IMR-90 (cell line): ENCODE data around the gene PITPNB. TPM values are rescaled to one million over a fixed set of nuclear protein-coding genes. Genes with fewer than 3 reads are reported as not detected.
A peak's percentile ranks its signal among the peaks of the same experiment; 100 is the strongest.

Experiments used
- ATAC-seq: fragments of 200-7000 bp; cut with Tn5 transposase; 2 replicates; pipeline ENCODE4 v1.9.1; 2020; ENCODE audit warnings: low read depth, mild to moderate bottlenecking, moderate library complexity
- BruUV-seq: library from RNA; stranded (reverse); fragments of 400-500 nt; replicated peaks from 2 replicates; lab custom pipeline; 2021; lab: Mats Ljungman, UMichigan
- CTCF ChIA-PET: fragments of 300-600 bp; formaldehyde crosslinking; extraction: SDS; loops from one replicate; lab custom pipeline; 2021; ENCODE audit warnings: antibody characterized with exemption; lab: Yijun Ruan, JAX
- POLR2A ChIA-PET: fragments of 300-600 bp; sonication (Branson Sonifier 250); formaldehyde crosslinking; loops from one replicate; lab custom pipeline; 2022; ENCODE audit warnings: antibody characterized with exemption; ENCODE audit not compliant: unreplicated experiment; lab: Charles Lee
- DNase-seq: peaks from one replicate; pipeline ENCODE4 v3.0.0; 2013
- H2AFZ ChIP-seq: replicated peaks from 2 replicates; pipeline ENCODE3; 2013; ENCODE audit warnings: low read length, mild to moderate bottlenecking; ENCODE audit not compliant: poor library complexity
- H2AK5ac ChIP-seq: 2 replicates; pipeline ENCODE4 v1.6.1; 2013; ENCODE audit warnings: low read depth, low read length, inconsistent platforms
- H2AK9ac ChIP-seq: replicated peaks from 2 replicates; pipeline ENCODE3; 2013; ENCODE audit warnings: mild to moderate bottlenecking, low read depth, low read length, moderate library complexity; ENCODE audit not compliant: poor library complexity
- H2BK120ac ChIP-seq: 2 replicates; pipeline ENCODE4 v1.6.1; 2013; ENCODE audit warnings: low read depth, low read length, inconsistent platforms
- H2BK15ac ChIP-seq: 3 replicates; pipeline ENCODE4 v1.6.1; 2013; ENCODE audit warnings: low read depth, low read length, inconsistent platforms
- H2BK20ac ChIP-seq: 2 replicates; pipeline ENCODE4 v1.6.1; 2013; ENCODE audit warnings: low read depth, mild to moderate bottlenecking, inconsistent platforms, low read length, moderate library complexity
- H2BK5ac ChIP-seq: 2 replicates; pipeline ENCODE4 v1.6.1; 2013; ENCODE audit warnings: mild to moderate bottlenecking, low read depth, low read length, inconsistent platforms; ENCODE audit not compliant: poor library complexity, severe bottlenecking
- H3K14ac ChIP-seq: replicated peaks from 2 replicates; pipeline ENCODE4 v1.6.1; 2013; ENCODE audit warnings: low read depth, low read length, inconsistent platforms
- H3K18ac ChIP-seq: 2 replicates; pipeline ENCODE4 v1.6.1; 2013; ENCODE audit warnings: low read depth, low read length, control low read depth
- H3K23ac ChIP-seq: 2 replicates; pipeline ENCODE4 v1.6.1; 2013; ENCODE audit warnings: low read depth, low read length, inconsistent platforms
- H3K27ac ChIP-seq: 2 replicates; pipeline ENCODE4 v1.5.1; 2013; ENCODE audit warnings: mild to moderate bottlenecking, control low read depth, low read length; ENCODE audit not compliant: insufficient read depth
- H3K27me3 ChIP-seq: 2 replicates; pipeline ENCODE4 v1.6.1; 2013; ENCODE audit warnings: low read length; ENCODE audit not compliant: control insufficient read depth, insufficient read depth
- H3K36me3 ChIP-seq: 2 replicates; pipeline ENCODE4 v1.6.1; 2013; ENCODE audit warnings: low read length, mixed read lengths; ENCODE audit not compliant: control insufficient read depth, insufficient read depth
- H3K4ac ChIP-seq: 2 replicates; pipeline ENCODE4 v1.6.1; 2013; ENCODE audit warnings: low read depth, low read length, inconsistent platforms
- H3K4me1 ChIP-seq: 2 replicates; pipeline ENCODE4 v1.6.1; 2013; ENCODE audit warnings: low read length, mixed read lengths; ENCODE audit not compliant: control insufficient read depth, insufficient read depth
- H3K4me2 ChIP-seq: 2 replicates; pipeline ENCODE4 v1.6.1; 2013; ENCODE audit warnings: low read depth, mild to moderate bottlenecking, control low read depth, low read length, moderate library complexity
- H3K4me3 ChIP-seq: 2 replicates; pipeline ENCODE4 v1.5.1; 2013; ENCODE audit warnings: low read depth, mild to moderate bottlenecking, control low read depth, low read length, moderate library complexity; ENCODE audit not compliant: insufficient read depth
- H3K56ac ChIP-seq: 2 replicates; pipeline ENCODE4 v1.6.1; 2013; ENCODE audit warnings: low read length, inconsistent platforms; ENCODE audit not compliant: insufficient read depth; ENCODE audit errors: extremely low read depth
- H3K79me1 ChIP-seq, 2 experiments: 2 replicates each; pipeline ENCODE4 v1.6.1; 2013; ENCODE audit warnings: low read length in 2 of 2, inconsistent platforms in 1 of 2, low read depth in 1 of 2
- H3K9ac ChIP-seq: 2 replicates; pipeline ENCODE4 v1.6.1; 2013; ENCODE audit warnings: low read depth, low read length, control low read depth
- H3K9me1 ChIP-seq: 2 replicates; pipeline ENCODE4 v1.6.1; 2013; ENCODE audit warnings: low read length, inconsistent platforms; ENCODE audit not compliant: insufficient read depth
- H3K9me3 ChIP-seq: 2 replicates; pipeline ENCODE4 v1.6.1; 2013; ENCODE audit warnings: low read length; ENCODE audit not compliant: control insufficient read depth, insufficient read depth
- H4K20me1 ChIP-seq: 2 replicates; pipeline ENCODE4 v1.6.1; 2013; ENCODE audit warnings: low read length, inconsistent platforms; ENCODE audit not compliant: insufficient read depth
- H4K5ac ChIP-seq: 2 replicates; pipeline ENCODE4 v1.6.1; 2013; ENCODE audit warnings: mild to moderate bottlenecking, low read depth, low read length, control low read depth
- H4K8ac ChIP-seq, 2 experiments: 2 replicates each; pipeline ENCODE4 v1.6.1; 2013; ENCODE audit warnings: low read depth in 2 of 2, low read length in 2 of 2, control low read depth in 1 of 2, inconsistent platforms in 1 of 2
- H4K91ac ChIP-seq: 2 replicates; pipeline ENCODE4 v1.6.1; 2013; ENCODE audit warnings: low read depth, low read length, inconsistent platforms; ENCODE audit not compliant: insufficient read depth
- BHLHE40 ChIP-seq: fragments of 150-350 bp; IDR thresholded peaks from 2 replicates; pipeline ENCODE4 v1.6.1; 2016; ENCODE audit warnings: mild to moderate bottlenecking, low read depth, low read length
- CEBPB ChIP-seq: IDR thresholded peaks from 2 replicates; pipeline ENCODE4 v1.6.1; 2012; ENCODE audit warnings: low read depth, low read length, improper control_type of control experiment
- CHD1 ChIP-seq: IDR thresholded peaks from 2 replicates; pipeline ENCODE4 v1.6.1; 2012; ENCODE audit warnings: low read depth, low read length, improper control_type of control experiment
- FOS ChIP-seq: fragments of 150-350 bp; IDR thresholded peaks from 2 replicates; pipeline ENCODE4 v1.6.1; 2016; ENCODE audit warnings: low read depth, low read length
- MAFK ChIP-seq: IDR thresholded peaks from 2 replicates; pipeline ENCODE4 v1.6.1; 2012; ENCODE audit warnings: low read depth, low read length, improper control_type of control experiment
- MAZ ChIP-seq: IDR thresholded peaks from 2 replicates; pipeline ENCODE4 v1.6.1; 2012; ENCODE audit warnings: low read depth, mild to moderate bottlenecking, low read length, improper control_type of control experiment, moderate library complexity, borderline replicate concordance
- MXI1 ChIP-seq: IDR thresholded peaks from 2 replicates; pipeline ENCODE4 v1.6.1; 2012; ENCODE audit warnings: low read depth, mild to moderate bottlenecking, low read length, moderate library complexity, borderline replicate concordance
- NFE2L2 ChIP-seq: fragments of 150-350 bp; IDR thresholded peaks from 2 replicates; pipeline ENCODE4 v1.6.1; 2016; ENCODE audit warnings: low read depth, mild to moderate bottlenecking, low read length
- POLR2A ChIP-seq: IDR thresholded peaks from 2 replicates; pipeline ENCODE4 v1.6.1; 2012; ENCODE audit warnings: mild to moderate bottlenecking, low read depth, low read length
- RAD21 ChIP-seq: IDR thresholded peaks from 2 replicates; pipeline ENCODE4 v1.6.1; 2012; ENCODE audit warnings: low read length, improper control_type of control experiment
- RCOR1 ChIP-seq: IDR thresholded peaks from 2 replicates; pipeline ENCODE4 v1.6.1; 2012; ENCODE audit warnings: mild to moderate bottlenecking, low read length, improper control_type of control experiment; ENCODE audit not compliant: insufficient replicate concordance
- RFX5 ChIP-seq: IDR thresholded peaks from 2 replicates; pipeline ENCODE4 v1.8.0; 2012; ENCODE audit warnings: low read depth, mild to moderate bottlenecking, low read length, moderate library complexity
- SMC3 ChIP-seq: fragments of 150-350 bp; IDR thresholded peaks from 2 replicates; pipeline ENCODE4 v1.6.1; 2016; ENCODE audit warnings: low read depth, mild to moderate bottlenecking, antibody characterized with exemption, low read length, moderate library complexity
- WGBS, 2 experiments: methylation state at CpG; one replicate each; pipeline versions ENCODE4 v1.1.5 to v1.1.7; 2013; ENCODE audit warnings: missing lambda C conversion rate in 2 of 2; ENCODE audit not compliant: insufficient read length in 1 of 2; ENCODE audit errors: extremely low coverage in 2 of 2; 5-methylcytosine and 5-hydroxymethylcytosine counted together
- dilution Hi-C: fragments of 300-500 bp; cut with HindIII; formaldehyde crosslinking; loops from one replicate; pipeline ENCODE4 v1.14.3; 2018; ENCODE audit warnings: low sequenced_read_pairs; ENCODE audit not compliant: unreplicated experiment
- in situ Hi-C: fragments of 300-500 bp; cut with MboI; formaldehyde crosslinking; loops from 3 replicates; pipeline ENCODE4 v1.14.3; 2019; ENCODE audit warnings: low sequenced_read_pairs, inconsistent platforms, mixed read lengths
- intact Hi-C: fragments of 100-400 bp; cut with micrococcal nuclease; formaldehyde crosslinking; loops from 2 replicates; pipeline ENCODE4 v1.10.0; 2022
- polyA plus RNA-seq, 3 experiments: library from polyadenylated mRNA; depleted of rRNA; stranded (reverse); fragments of >200 nt; gene quantifications; 2 replicates each; pipeline ENCODE4 v1.2.3, GENCODE V29; 2012; ENCODE audit warnings: low replicate concordance in 1 of 3
- total RNA-seq: library from RNA; depleted of rRNA; stranded (reverse); fragments of >200 nt; gene quantifications from 2 replicates; pipeline ENCODE4 v1.2.3, GENCODE V29; 2012
- TF ChIP-seq, protein P1 (sequence below): fragments of 150-350 bp; IDR thresholded peaks from 2 replicates; pipeline ENCODE4 v1.6.1; 2016; ENCODE audit warnings: low read depth, mild to moderate bottlenecking, low read length, moderate library complexity, borderline replicate concordance
- TF ChIP-seq, protein P2 (sequence below): conservative IDR thresholded peaks from 2 replicates; pipeline ENCODE4 v1.5.1; 2012; ENCODE audit warnings: mild to moderate bottlenecking, low read depth, low read length, improper control_type of control experiment
- TF ChIP-seq, protein P3 (sequence below): fragments of 150-350 bp; IDR thresholded peaks from 2 replicates; pipeline ENCODE4 v1.6.1; 2017; ENCODE audit warnings: mild to moderate bottlenecking, antibody characterized with exemption, low read length, low read depth

Gene PITPNB
- total and polyA plus RNA-seq, 2 of the 4 experiments (the other 2 are of a cell fraction), result 19.7 to 54.5 TPM

DNA sequence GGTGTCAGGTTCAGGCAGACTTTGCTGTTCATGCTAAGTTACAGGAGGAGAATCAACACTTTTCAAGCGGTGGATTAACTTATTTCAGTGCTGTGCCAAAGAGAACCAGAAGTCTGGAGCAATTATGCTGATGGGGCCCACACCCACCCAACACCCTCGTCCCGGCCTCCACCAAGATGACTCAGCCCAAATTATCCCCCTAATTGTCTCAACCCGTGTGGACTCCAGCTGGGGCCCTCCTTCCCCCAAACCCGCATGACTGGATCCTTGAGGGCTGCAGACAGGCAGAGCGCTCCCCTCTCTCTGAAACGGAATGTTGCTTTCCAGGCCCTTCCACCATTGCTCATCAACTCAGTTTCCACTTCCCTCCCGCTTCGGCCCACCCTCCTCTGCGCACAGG, 82.9 kb downstream of the PITPNB start:
- TF ChIP-seq, protein P1, sequence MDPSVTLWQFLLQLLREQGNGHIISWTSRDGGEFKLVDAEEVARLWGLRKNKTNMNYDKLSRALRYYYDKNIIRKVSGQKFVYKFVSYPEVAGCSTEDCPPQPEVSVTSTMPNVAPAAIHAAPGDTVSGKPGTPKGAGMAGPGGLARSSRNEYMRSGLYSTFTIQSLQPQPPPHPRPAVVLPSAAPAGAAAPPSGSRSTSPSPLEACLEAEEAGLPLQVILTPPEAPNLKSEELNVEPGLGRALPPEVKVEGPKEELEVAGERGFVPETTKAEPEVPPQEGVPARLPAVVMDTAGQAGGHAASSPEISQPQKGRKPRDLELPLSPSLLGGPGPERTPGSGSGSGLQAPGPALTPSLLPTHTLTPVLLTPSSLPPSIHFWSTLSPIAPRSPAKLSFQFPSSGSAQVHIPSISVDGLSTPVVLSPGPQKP, result no peak
- no peak for TF ChIP-seq POLR2A
- TF ChIP-seq, protein P2, sequence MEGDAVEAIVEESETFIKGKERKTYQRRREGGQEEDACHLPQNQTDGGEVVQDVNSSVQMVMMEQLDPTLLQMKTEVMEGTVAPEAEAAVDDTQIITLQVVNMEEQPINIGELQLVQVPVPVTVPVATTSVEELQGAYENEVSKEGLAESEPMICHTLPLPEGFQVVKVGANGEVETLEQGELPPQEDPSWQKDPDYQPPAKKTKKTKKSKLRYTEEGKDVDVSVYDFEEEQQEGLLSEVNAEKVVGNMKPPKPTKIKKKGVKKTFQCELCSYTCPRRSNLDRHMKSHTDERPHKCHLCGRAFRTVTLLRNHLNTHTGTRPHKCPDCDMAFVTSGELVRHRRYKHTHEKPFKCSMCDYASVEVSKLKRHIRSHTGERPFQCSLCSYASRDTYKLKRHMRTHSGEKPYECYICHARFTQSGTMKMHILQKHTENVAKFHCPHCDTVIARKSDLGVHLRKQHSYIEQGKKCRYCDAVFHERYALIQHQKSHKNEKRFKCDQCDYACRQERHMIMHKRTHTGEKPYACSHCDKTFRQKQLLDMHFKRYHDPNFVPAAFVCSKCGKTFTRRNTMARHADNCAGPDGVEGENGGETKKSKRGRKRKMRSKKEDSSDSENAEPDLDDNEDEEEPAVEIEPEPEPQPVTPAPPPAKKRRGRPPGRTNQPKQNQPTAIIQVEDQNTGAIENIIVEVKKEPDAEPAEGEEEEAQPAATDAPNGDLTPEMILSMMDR, result no peak
- TF ChIP-seq MXI1, result no peak
- no peak for TF ChIP-seq NFE2L2
- TF ChIP-seq RAD21, result no peak
- TF ChIP-seq, protein P3, sequence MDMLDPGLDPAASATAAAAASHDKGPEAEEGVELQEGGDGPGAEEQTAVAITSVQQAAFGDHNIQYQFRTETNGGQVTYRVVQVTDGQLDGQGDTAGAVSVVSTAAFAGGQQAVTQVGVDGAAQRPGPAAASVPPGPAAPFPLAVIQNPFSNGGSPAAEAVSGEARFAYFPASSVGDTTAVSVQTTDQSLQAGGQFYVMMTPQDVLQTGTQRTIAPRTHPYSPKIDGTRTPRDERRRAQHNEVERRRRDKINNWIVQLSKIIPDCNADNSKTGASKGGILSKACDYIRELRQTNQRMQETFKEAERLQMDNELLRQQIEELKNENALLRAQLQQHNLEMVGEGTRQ, result no peak
- no peak for TF ChIP-seq CEBPB
- TF ChIP-seq MAZ, result no peak
- TF ChIP-seq SMC3, result no peak
- no peak for TF ChIP-seq FOS
- no peak for TF ChIP-seq CHD1
- TF ChIP-seq RFX5, result no peak
- TF ChIP-seq MAFK, result no peak
- no peak for TF ChIP-seq RCOR1
- no peak for TF ChIP-seq BHLHE40
- Histone ChIP-seq H3K4ac (peak overlapping the region; percentile 45; the same call in 1 of the 2 replicates), H3K9ac (no peak overlapping the region), H3K4me2 (no peak overlapping the region), H2AK9ac (peak overlapping the region; percentile 76), H3K4me3 (no peak overlapping the region), H3K9me1 (peaks cover 7% of the 10 kb centered on the region), H4K20me1 (no peaks in the 10 kb centered on the region), H3K27ac (no peak overlapping the region), H2BK120ac (peak overlapping the region; percentile 79), H3K18ac (no peak overlapping the region), H3K9me3 (peaks cover 3% of the 10 kb centered on the region; the same call in 1 of the 2 replicates), H3K14ac (peak overlapping the region; percentile 21; the same call in 1 of the 2 replicates), H3K79me1 (no peaks in the 10 kb centered on the region), H2AK5ac (no peak overlapping the region), H4K5ac (peak overlapping the region; percentile 8), H4K8ac (peak overlapping the region in 1 of 2 experiments; percentile 26; a peak in 1 of 4 replicates), H4K91ac (peak overlapping the region; percentile 50), H2AFZ (peak overlapping the region; percentile 29), H3K27me3 (no peaks in the 10 kb centered on the region), H2BK5ac (no peak overlapping the region), H2BK20ac (peak overlapping the region; percentile 38), H3K23ac (0 out of 2 replicates have a peak overlapping the region, but pooled peaks have one; percentile 35), H3K36me3 (no peaks in the 10 kb centered on the region), H3K56ac (no peak overlapping the region), H3K4me1 (peaks cover 5% of the 10 kb centered on the region; the same call in 1 of the 2 replicates), H2BK15ac (no peak overlapping the region; the same call in 2 of the 3 replicates)
- no CpG with 5 or more reads among the region's 10 CpGs for WGBS, 2 experiments
- DNase-seq (no peak), ATAC-seq (peak; percentile 7; the same call in 1 of the 2 replicates)
- CTCF ChIA-PET, result no interaction called here
- in situ Hi-C loops, result no loop called here
- dilution Hi-C loops, result no loop called here
- intact Hi-C loops, result no loop called here
- POLR2A ChIA-PET, result no interaction called here
- BruUV-seq, result no TSS peak
